PC-3 (cell line): ENCODE measurements around the gene GPR143.

Source experiments
- CTCF ChIP-seq: fragments of 300-600 bp; sonication (generic); conservative IDR thresholded peaks from 2 replicates; pipeline ENCODE4 v1.5.1; 2017; ENCODE audit warnings: antibody characterized with exemption, low read depth, mild to moderate bottlenecking, low read length
- EZH2 ChIP-seq: fragments of 300-600 bp; sonication (generic); IDR thresholded peaks from one replicate; pipeline ENCODE4 v1.6.1; 2017; ENCODE audit warnings: antibody characterized with exemption, mild to moderate bottlenecking, low read length; ENCODE audit not compliant: unreplicated experiment
- EZH2phosphoT487 ChIP-seq: fragments of 300-600 bp; sonication (generic); IDR thresholded peaks from 2 replicates; pipeline ENCODE4 v1.6.1; 2018; ENCODE audit warnings: mild to moderate bottlenecking, antibody characterized with exemption, low read length, borderline replicate concordance

DNA sequence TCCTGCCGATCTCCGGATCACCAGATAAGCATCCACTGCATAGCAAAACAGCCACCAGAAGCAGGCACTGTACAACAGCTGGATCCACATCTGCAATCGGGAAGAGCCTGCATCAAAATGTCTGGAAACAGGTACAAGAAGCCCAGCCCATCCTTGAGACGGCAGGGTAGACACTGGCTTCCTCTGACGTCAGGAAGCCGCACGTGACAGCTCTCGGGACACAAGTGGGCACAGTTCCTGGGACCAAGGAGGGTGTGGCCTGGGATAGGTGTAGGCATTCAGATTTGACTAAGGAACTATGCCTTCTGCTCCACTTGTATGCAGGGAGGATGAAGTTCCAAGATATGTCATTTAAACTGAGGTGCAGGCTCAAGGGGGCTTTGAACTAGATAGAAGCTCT lies 6.3 kb downstream of the GPR143 start:
- TF ChIP-seq CTCF (no peak), EZH2 (no peak), EZH2phosphoT487 (no peak)
